ENCODE results near the gene E2F7.

DNA sequence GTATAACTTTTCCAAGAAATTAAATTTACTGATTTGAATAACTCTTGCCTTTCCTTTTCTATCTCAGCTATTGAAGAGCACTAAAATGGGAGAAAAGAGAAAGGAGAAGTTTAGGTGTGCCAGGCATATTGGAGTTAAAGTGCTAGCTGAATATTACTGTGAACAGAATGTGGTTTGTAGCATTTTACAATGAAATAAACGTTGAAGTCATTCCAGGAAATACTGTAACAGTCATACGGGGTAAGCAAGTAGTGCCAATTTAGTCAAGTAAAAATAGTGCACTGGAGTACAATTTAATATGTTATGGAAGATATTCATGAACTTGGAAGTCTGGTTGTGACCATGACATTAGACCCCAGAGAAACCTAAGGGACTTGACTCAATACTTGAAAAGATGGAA, 62.1 kb downstream of the E2F7 start:
- TF ChIP-seq CTCF (IDR thresholded peaks at IDR 0.05 in 4 of 5, conservative IDR thresholded peaks at IDR 0.05 in 1 of 5) (no peak), POLR2A (IDR thresholded peaks at IDR 0.05) (no peak)

Measured in gastrocnemius medialis (tissue), 4 donors.